ENCODE results near the gene TAB2. TPM values are rescaled to one million over a fixed set of nuclear protein-coding genes. Genes with fewer than 3 reads are reported as not detected.
A peak's percentile ranks its signal among the peaks of the same experiment; 100 is the strongest.

TAB2 gene
- total RNA-seq, 1 donor from 2014 or later: 81.8 TPM

DNA sequence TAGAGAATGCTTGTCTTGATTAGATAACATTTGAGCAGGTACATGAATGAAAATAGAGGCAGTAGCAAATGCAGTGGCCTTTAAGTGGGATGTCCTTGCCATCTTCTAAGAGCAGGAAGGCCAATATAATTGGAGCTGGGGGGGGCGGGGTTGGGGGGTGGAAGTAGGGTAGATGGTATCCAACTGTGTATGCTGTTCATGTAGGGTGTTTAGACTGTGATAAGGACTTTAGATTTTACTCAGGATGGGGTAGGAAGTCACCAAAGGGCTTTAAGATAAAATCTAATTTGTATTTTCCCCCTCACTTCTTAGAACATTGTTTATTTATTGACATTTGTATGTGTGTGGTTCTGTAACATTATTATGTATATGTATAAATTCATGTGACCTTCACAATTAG lies 12.0 kb downstream of the TAB2 start:
- Histone ChIP-seq H3K4me2 (ENCODE audit: low read length) (no peak overlapping the region), H4K20me1 (ENCODE audit: insufficient read depth, low read length) (peaks cover 99% of the 10 kb centered on the region), H3K36me3 (ENCODE audit: insufficient read depth, low read length) (no peaks in the 10 kb centered on the region), H3K4me1 (ENCODE audit: insufficient read depth, low read length) (peaks cover 28% of the 10 kb centered on the region), H3K9me3 (ENCODE audit: insufficient read depth, low read depth, low read length) (no peaks in the 10 kb centered on the region), H2AFZ (ENCODE audit: low read depth, low read length) (no peak overlapping the region), H3K79me2 (ENCODE audit: insufficient read depth, low read length) (peaks cover 100% of the 10 kb centered on the region), H3K27ac (ENCODE audit: low read depth, low read length) (no peak overlapping the region), H3K9ac (ENCODE audit: low read length) (no peak overlapping the region), H3K27me3 (ENCODE audit: insufficient read depth, low read length) (no peaks in the 10 kb centered on the region), H3K4me3 (ENCODE audit: insufficient read depth, low read depth, low read length) (no peak overlapping the region)
- Mint-ChIP-seq H3K9me3 (ENCODE audit: unreplicated experiment) (peaks cover 3% of the 10 kb centered on the region), H3K36me3 (ENCODE audit: low read depth, unreplicated experiment) (peaks cover 5% of the 10 kb centered on the region), H3K27ac (ENCODE audit: unreplicated experiment) (no peak overlapping the region), H3K4me3 (ENCODE audit: unreplicated experiment) (no peak overlapping the region), H3K27me3 (ENCODE audit: low read depth, unreplicated experiment) (no peaks in the 10 kb centered on the region), H3K4me1 (ENCODE audit: low read depth, unreplicated experiment) (peaks cover 63% of the 10 kb centered on the region)
- FAIRE-seq (no peak), DNase-seq (ENCODE audit: low read depth) (no peak)
- no peak for TF ChIP-seq EZH2 (IDR thresholded peaks at IDR 0.05; ENCODE audit: insufficient read depth, low read length)
- TF ChIP-seq, protein P1, sequence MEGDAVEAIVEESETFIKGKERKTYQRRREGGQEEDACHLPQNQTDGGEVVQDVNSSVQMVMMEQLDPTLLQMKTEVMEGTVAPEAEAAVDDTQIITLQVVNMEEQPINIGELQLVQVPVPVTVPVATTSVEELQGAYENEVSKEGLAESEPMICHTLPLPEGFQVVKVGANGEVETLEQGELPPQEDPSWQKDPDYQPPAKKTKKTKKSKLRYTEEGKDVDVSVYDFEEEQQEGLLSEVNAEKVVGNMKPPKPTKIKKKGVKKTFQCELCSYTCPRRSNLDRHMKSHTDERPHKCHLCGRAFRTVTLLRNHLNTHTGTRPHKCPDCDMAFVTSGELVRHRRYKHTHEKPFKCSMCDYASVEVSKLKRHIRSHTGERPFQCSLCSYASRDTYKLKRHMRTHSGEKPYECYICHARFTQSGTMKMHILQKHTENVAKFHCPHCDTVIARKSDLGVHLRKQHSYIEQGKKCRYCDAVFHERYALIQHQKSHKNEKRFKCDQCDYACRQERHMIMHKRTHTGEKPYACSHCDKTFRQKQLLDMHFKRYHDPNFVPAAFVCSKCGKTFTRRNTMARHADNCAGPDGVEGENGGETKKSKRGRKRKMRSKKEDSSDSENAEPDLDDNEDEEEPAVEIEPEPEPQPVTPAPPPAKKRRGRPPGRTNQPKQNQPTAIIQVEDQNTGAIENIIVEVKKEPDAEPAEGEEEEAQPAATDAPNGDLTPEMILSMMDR (IDR thresholded peaks at IDR 0.05; ENCODE audit: insufficient read depth, low read depth, low read length): no peak

DNA sequence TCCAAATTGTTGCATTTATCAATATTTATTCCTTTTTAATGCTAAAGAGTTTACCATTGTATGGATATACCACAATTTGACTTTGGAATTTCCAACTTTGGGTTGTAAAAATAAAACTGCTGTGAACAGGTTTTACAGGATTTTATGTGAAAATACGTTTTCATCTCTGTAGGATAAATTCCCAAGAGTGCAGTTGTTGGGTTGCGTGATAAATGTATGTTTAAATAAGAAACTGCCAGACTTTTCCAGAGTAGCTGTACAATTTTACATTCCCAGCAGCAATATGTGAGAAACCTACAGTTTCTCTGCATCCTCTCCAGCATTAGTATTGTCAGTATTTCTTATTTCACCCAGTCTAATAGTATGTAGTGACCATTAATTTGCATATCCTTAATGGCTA lies 12.6 kb downstream of the TAB2 start:
- Histone ChIP-seq H3K79me2 (ENCODE audit: insufficient read depth, low read length) (peaks cover 100% of the 10 kb centered on the region), H3K9ac (ENCODE audit: low read length) (no peak overlapping the region), H4K20me1 (ENCODE audit: insufficient read depth, low read length) (peaks cover 96% of the 10 kb centered on the region), H3K27me3 (ENCODE audit: insufficient read depth, low read length) (no peaks in the 10 kb centered on the region), H3K4me2 (ENCODE audit: low read length) (no peak overlapping the region), H3K4me3 (ENCODE audit: insufficient read depth, low read depth, low read length) (no peak overlapping the region), H3K9me3 (ENCODE audit: insufficient read depth, low read depth, low read length) (no peaks in the 10 kb centered on the region), H2AFZ (ENCODE audit: low read depth, low read length) (no peak overlapping the region), H3K27ac (ENCODE audit: low read depth, low read length) (no peak overlapping the region), H3K4me1 (ENCODE audit: insufficient read depth, low read length) (peaks cover 31% of the 10 kb centered on the region), H3K36me3 (ENCODE audit: insufficient read depth, low read length) (no peaks in the 10 kb centered on the region)
- DNase-seq (ENCODE audit: low read depth) (no peak), FAIRE-seq (no peak)
- TF ChIP-seq, protein P1 (IDR thresholded peaks at IDR 0.05; ENCODE audit: insufficient read depth, low read depth, low read length): no peak
- TF ChIP-seq EZH2 (IDR thresholded peaks at IDR 0.05; ENCODE audit: insufficient read depth, low read length): no peak
- peaks cover 3% of the 10 kb centered on the region for H3K9me3 Mint-ChIP-seq (ENCODE audit: unreplicated experiment)
- H3K27me3 Mint-ChIP-seq (ENCODE audit: low read depth, unreplicated experiment): no peaks in the 10 kb centered on the region
- peaks cover 5% of the 10 kb centered on the region for H3K36me3 Mint-ChIP-seq (ENCODE audit: low read depth, unreplicated experiment)
- H3K4me3 Mint-ChIP-seq (ENCODE audit: unreplicated experiment): no peak overlapping the region
- no peak overlapping the region for H3K27ac Mint-ChIP-seq (ENCODE audit: unreplicated experiment)
- peaks cover 63% of the 10 kb centered on the region for H3K4me1 Mint-ChIP-seq (ENCODE audit: low read depth, unreplicated experiment)

DNA sequence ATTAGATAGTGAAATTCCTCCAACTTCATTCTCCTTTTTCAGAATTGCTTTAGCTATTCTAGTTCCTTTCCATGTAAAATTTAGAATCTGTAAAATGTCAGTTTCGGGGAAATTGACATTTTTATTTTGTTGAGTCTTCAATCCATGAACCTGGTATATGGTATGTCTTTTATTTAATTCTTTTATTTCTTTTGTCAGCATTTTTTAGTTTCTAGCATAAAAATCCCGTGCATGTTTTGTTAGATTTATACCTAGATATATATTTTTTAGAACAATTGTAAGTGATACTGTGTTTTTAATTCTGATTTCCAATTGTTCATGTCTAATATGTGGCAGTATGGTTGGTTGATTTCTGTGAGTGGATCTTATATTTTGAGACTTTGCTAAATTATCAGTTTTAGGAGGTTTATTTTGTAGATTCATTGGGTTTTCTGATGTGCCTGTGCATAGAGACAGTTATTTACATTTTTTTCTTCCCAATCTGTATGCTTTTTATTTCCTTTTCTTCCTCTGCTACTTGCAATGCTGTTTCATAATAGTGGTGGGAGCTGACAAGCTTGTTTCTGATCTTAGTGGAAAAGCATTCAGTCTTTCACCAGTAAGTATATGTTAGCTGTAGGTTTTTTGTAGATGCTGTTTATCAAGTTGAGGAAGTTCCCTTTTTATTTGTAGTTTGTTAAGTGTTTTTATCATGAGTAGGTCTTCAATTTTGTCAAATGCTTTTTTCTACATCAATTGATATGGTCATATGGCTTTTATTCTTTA lies 13.7 kb downstream of the TAB2 start:
- peaks cover 3% of the 10 kb centered on the region for H3K9me3 Mint-ChIP-seq (ENCODE audit: unreplicated experiment)
- no peaks in the 10 kb centered on the region for H3K36me3 ChIP-seq (ENCODE audit: insufficient read depth, low read length)
- peaks cover 100% of the 10 kb centered on the region for H3K79me2 ChIP-seq (ENCODE audit: insufficient read depth, low read length)
- H3K4me2 ChIP-seq (ENCODE audit: low read length): peak overlapping the region; percentile 5
- peaks cover 5% of the 10 kb centered on the region for H3K36me3 Mint-ChIP-seq (ENCODE audit: low read depth, unreplicated experiment)
- no peak for TF ChIP-seq EZH2 (IDR thresholded peaks at IDR 0.05; ENCODE audit: insufficient read depth, low read length)
- TF ChIP-seq, protein P1 (IDR thresholded peaks at IDR 0.05; ENCODE audit: insufficient read depth, low read depth, low read length): no peak
- peak overlapping the region; percentile 41 for H3K4me3 Mint-ChIP-seq (ENCODE audit: unreplicated experiment)
- no peaks in the 10 kb centered on the region for H3K27me3 ChIP-seq (ENCODE audit: insufficient read depth, low read length)
- no peak for DNase-seq (ENCODE audit: low read depth)
- peaks cover 41% of the 10 kb centered on the region for H3K4me1 ChIP-seq (ENCODE audit: insufficient read depth, low read length)
- peaks cover 62% of the 10 kb centered on the region for H3K4me1 Mint-ChIP-seq (ENCODE audit: low read depth, unreplicated experiment)
- no peaks in the 10 kb centered on the region for H3K9me3 ChIP-seq (ENCODE audit: insufficient read depth, low read depth, low read length)
- no peak overlapping the region for H3K4me3 ChIP-seq (ENCODE audit: insufficient read depth, low read depth, low read length)
- no peak for FAIRE-seq
- H3K9ac ChIP-seq (ENCODE audit: low read length): no peak overlapping the region
- H2AFZ ChIP-seq (ENCODE audit: low read depth, low read length): no peak overlapping the region
- H3K27me3 Mint-ChIP-seq (ENCODE audit: low read depth, unreplicated experiment): no peaks in the 10 kb centered on the region
- no peak overlapping the region for H3K27ac ChIP-seq (ENCODE audit: low read depth, low read length)
- H4K20me1 ChIP-seq (ENCODE audit: insufficient read depth, low read length): peaks cover 93% of the 10 kb centered on the region
- peak overlapping the region; percentile 43 for H3K27ac Mint-ChIP-seq (ENCODE audit: unreplicated experiment)
